Endothelial cell of umbilical vein (primary cell): Measurements from ENCODE around the gene ECM2.

Source experiments
- EZH2 ChIP-seq: IDR thresholded peaks from 2 replicates; pipeline ENCODE4 v1.6.1; 2012; ENCODE audit warnings: borderline replicate concordance, low read depth, mild to moderate bottlenecking, moderate library complexity, low read length, inconsistent platforms; ENCODE audit not compliant: severe bottlenecking
- MYC ChIP-seq: IDR thresholded peaks from one replicate; pipeline ENCODE4 v1.6.1; 2011; ENCODE audit warnings: mild to moderate bottlenecking, low read depth, low read length
- POLR2A ChIP-seq: IDR thresholded peaks from 2 replicates; pipeline ENCODE4 v1.6.1; 2012; ENCODE audit warnings: low read depth, mild to moderate bottlenecking, control low read depth, low read length
- POLR2AphosphoS5 ChIP-seq: IDR thresholded peaks from 2 replicates; pipeline ENCODE4 v1.6.1; 2012; ENCODE audit warnings: low read depth, mild to moderate bottlenecking, control low read depth, low read length, moderate library complexity; ENCODE audit not compliant: insufficient read depth
- TF ChIP-seq, protein P1 (sequence below), 2 donors: IDR thresholded peaks; 1 replicate in 1 of 2; 2 replicates in 1 of 2; pipeline ENCODE4 v1.5.1; 2011; ENCODE audit warnings: low read length in 2 of 2, mild to moderate bottlenecking in 2 of 2, moderate library complexity in 2 of 2, control low read depth in 1 of 2, inconsistent platforms in 1 of 2, low read depth in 1 of 2; ENCODE audit not compliant: insufficient read depth in 1 of 2; ENCODE audit errors: extremely low read depth in 1 of 2
- TF ChIP-seq, protein P2 (sequence below): IDR thresholded peaks from 2 replicates; pipeline ENCODE4 v1.6.1; 2011; ENCODE audit not compliant: insufficient read depth, insufficient read length

DNA sequence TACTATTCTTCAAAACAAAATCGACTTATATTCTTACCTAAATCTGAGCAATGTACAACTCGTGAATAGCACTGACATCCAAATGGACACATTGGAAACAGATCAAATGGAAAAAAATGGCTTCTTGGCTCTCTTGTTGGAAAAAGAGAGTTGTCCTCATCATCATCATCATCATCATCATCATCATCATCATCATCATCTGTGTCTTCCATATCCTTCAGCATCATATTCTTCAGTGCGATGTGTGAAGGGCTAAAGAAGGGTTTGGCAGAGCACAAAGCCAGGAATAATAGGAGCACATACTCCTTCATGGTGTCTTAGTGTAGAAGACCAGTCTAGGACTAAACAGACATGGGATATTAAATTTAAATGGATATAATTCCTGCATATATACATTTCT, 61.2 kb downstream of the ECM2 start:
- TF ChIP-seq, protein P1, sequence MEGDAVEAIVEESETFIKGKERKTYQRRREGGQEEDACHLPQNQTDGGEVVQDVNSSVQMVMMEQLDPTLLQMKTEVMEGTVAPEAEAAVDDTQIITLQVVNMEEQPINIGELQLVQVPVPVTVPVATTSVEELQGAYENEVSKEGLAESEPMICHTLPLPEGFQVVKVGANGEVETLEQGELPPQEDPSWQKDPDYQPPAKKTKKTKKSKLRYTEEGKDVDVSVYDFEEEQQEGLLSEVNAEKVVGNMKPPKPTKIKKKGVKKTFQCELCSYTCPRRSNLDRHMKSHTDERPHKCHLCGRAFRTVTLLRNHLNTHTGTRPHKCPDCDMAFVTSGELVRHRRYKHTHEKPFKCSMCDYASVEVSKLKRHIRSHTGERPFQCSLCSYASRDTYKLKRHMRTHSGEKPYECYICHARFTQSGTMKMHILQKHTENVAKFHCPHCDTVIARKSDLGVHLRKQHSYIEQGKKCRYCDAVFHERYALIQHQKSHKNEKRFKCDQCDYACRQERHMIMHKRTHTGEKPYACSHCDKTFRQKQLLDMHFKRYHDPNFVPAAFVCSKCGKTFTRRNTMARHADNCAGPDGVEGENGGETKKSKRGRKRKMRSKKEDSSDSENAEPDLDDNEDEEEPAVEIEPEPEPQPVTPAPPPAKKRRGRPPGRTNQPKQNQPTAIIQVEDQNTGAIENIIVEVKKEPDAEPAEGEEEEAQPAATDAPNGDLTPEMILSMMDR (IDR thresholded peaks at IDR 0.05; ENCODE audit: extremely low read depth in 1 of 2, insufficient read depth in 1 of 2, low read depth in 1 of 2, low read length in 2 of 2), result no peak
- TF ChIP-seq POLR2AphosphoS5 (no peak), MYC (no peak), POLR2A (no peak), EZH2 (no peak)
- TF ChIP-seq, protein P2, sequence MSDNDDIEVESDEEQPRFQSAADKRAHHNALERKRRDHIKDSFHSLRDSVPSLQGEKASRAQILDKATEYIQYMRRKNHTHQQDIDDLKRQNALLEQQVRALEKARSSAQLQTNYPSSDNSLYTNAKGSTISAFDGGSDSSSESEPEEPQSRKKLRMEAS, result no peak
